AG09309 (cell line): ENCODE data around the gene EYA4.
A peak's percentile ranks its signal among the peaks of the same experiment; 100 is the strongest.

Source experiments
- DNase-seq: peaks from one replicate; pipeline ENCODE4 v3.0.0-alpha.2; 2010; ENCODE audit warnings: low read depth
- H3K4me3 ChIP-seq: 2 replicates; pipeline ENCODE4 v1.5.1; 2011; ENCODE audit warnings: mild to moderate bottlenecking, low read depth, low read length, moderate library complexity; ENCODE audit not compliant: control insufficient read depth
- CTCF ChIP-seq: IDR thresholded peaks from 2 replicates; pipeline ENCODE4 v1.5.1; 2011; ENCODE audit warnings: mild to moderate bottlenecking, low read depth, low read length, inconsistent platforms; ENCODE audit not compliant: insufficient read depth, control insufficient read depth; ENCODE audit errors: missing control alignments

Gene EYA4

DNA sequence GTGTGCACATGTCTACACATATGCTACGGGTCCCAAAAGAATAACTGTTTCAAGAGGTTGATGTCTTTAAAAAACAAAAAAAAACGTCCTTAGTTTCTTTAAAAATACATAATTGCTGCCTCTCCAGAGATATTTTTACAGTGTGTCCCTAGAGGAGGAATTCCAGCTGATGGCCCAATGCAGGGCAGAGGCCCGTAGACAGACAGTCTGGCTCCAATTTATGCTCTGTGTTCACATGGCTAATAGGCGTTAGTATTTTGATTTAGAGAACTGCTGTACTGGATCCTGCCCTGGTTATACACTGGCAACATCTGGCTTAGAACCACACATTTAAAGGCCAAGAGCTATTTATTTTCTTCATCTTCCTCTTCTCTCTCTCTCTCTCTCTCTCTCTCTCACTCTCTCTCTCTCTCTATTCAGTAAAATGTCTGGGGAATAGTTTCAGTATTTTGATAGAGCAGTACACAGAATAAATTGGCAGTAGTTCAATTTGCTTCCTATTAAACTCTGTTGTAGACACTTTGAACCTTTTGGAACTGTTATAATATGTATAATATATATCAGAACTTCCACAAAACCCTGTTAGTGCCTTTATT, 260.6 kb downstream of the EYA4 start:
- no peak for TF ChIP-seq CTCF
- no peak overlapping the region for H3K4me3 ChIP-seq
- DNase-seq: no peak

DNA sequence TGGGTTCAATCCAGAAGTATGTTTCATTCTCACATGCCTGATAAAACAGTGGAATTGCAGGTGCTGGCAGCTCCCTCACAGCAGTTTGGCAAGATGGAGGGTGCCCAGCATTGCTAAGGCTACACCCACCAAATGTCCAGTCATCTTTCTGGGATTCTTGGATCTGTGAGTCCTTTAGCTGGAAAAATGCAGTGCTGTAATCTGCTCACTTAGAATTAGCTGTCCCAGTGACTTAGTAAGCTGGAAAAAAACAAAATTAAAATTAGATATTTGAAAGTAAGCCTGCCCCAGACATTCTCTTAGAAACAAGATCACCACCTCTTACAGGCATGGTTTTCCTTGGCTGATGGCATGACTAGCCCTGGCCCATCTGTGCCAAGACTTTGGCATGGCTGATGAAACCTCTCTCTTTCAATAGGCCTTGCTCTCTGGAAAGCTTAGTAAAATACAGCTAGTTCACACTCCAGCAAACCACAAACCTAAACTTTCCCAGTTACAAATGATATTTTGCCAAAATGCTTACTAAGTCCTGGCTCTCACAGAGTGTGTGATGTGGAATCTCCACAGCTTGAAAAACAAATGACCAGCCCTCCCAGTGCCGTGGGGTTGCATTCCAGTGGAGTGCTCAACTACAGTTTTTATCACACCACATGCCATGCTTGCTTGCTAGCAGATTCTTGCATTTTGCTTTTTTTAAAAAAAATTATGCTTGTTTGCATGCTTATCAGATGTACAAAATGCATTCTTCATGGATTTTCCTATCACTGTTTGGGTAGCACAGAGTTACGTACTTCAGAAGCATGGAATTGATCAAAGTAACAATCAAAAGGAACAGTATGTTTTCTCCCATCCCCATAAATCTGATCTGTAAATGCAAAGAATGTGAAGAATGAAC, 261.5 kb downstream of the EYA4 start:
- TF ChIP-seq CTCF: no peak
- DNase-seq: peak; percentile 87
- H3K4me3 ChIP-seq: no peak overlapping the region

DNA sequence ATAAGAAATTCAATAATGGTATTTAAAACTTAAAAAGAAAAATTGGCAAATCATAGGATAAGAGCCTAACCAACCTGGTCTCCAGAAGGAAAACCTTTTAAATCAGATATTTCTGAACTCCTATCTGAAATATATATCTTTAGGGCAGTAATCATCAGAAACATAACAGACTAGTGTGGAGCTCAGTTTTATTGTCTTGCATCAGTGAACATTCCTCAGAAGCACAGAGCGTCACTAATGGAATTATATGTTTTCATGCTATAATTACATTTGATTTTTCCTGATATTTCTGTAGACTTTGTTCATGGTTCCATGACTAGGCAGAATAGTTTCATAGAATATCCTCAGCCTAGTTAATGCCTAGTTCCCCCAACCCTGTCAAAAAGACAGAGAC, 262.2 kb downstream of the EYA4 start:
- no peak for TF ChIP-seq CTCF
- H3K4me3 ChIP-seq: no peak overlapping the region
- no peak for DNase-seq

GRCh38 chr6:133504158-133504557, 263.0 kb downstream of the EYA4 start:
- DNase-seq: no peak
- H3K4me3 ChIP-seq: no peak overlapping the region
- TF ChIP-seq CTCF: no peak

DNA sequence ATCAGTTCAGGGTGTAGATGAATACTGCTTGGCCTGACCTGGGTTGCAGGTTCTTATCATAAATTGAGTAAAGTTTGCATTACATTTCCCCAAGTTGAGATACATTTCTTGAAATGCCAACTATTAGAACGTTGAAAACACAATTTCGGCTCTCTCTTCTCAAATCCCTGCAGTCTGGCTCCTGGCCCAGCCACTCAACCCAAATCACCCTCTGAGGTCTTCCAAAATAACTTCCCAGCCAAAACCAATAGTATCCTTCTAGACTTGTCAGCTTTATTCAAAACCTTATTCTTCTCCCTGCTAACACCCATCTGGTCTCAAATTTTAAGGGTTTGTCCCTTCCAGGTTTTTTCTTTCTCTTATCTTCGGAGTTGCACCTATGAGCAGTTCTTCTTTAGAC, 263.6 kb downstream of the EYA4 start:
- no peak for TF ChIP-seq CTCF
- H3K4me3 ChIP-seq: no peak overlapping the region
- no peak for DNase-seq

- no peak for TF ChIP-seq CTCF
- H3K4me3 ChIP-seq: no peak overlapping the region
- no peak for DNase-seq
These were observed 264.5 kb downstream of the EYA4 start for GRCh38 chr6:133505681-133506080.
